H4 (cell line): ENCODE measurements around the gene LMO4. TPM values are rescaled to one million over a fixed set of nuclear protein-coding genes. Genes with fewer than 3 reads are reported as not detected.

Source experiments
- DNase-seq: peaks from one replicate; pipeline ENCODE4 v3.0.0-alpha.2; 2015; ENCODE audit warnings: low spot score
- total RNA-seq: library from RNA; depleted of rRNA; stranded (reverse); fragments of >200 nt; shearing (Covaris generic); gene quantifications from 2 replicates; pipeline ENCODE4 v1.2.3, GENCODE V29; 2014

LMO4 gene
- total RNA-seq, 1 experiment from 2014 or later = 33.9 TPM

GRCh38 chr1:87327376-87328271, 1.1 kb upstream of the LMO4 start:
- no peak for DNase-seq

- DNase-seq = peak; percentile 40
These were observed 408 bp downstream of the LMO4 start for GRCh38 chr1:87329051-87329525.

- DNase-seq = no peak
These were observed 911 bp downstream of the LMO4 start for GRCh38 chr1:87329526-87330056.

- no peak for DNase-seq
These were observed 1.6 kb downstream of the LMO4 start for GRCh38 chr1:87330057-87330884.

- DNase-seq = no peak
These were observed 2.2 kb downstream of the LMO4 start for GRCh38 chr1:87330885-87331364.

- DNase-seq = peak; percentile 37
These were observed 2.9 kb downstream of the LMO4 start for GRCh38 chr1:87331365-87332241.

GRCh38 chr1:87333692-87334347, 5.1 kb downstream of the LMO4 start:
- DNase-seq = no peak

GRCh38 chr1:87334351-87335174, 5.9 kb downstream of the LMO4 start:
- no peak for DNase-seq

- no peak for DNase-seq
These were observed 6.7 kb downstream of the LMO4 start for GRCh38 chr1:87335175-87335884.

- DNase-seq = no peak
These were observed 8.0 kb downstream of the LMO4 start for GRCh38 chr1:87336623-87337067.

GRCh38 chr1:87337606-87338005, 8.9 kb downstream of the LMO4 start:
- no peak for DNase-seq

- no peak for DNase-seq
These were observed 9.9 kb downstream of the LMO4 start for GRCh38 chr1:87338566-87338965.

GRCh38 chr1:87344231-87344630, 15.6 kb downstream of the LMO4 start:
- no peak for DNase-seq

GRCh38 chr1:87346130-87346814, 17.6 kb downstream of the LMO4 start:
- no peak for DNase-seq

- no peak for DNase-seq
These were observed 19.8 kb downstream of the LMO4 start for GRCh38 chr1:87348341-87349019.

GRCh38 chr1:87349036-87349435, 20.4 kb downstream of the LMO4 start:
- no peak for DNase-seq

- DNase-seq = no peak
These were observed 27.2 kb downstream of the LMO4 start for GRCh38 chr1:87355894-87356293.

- DNase-seq = no peak
These were observed 27.9 kb downstream of the LMO4 start for GRCh38 chr1:87356591-87356990.
